H9 (cell line): ENCODE data around the gene GATA2. TPM values are rescaled to one million over a fixed set of nuclear protein-coding genes. Genes with fewer than 3 reads are reported as not detected.

Source experiments
- DNase-seq: peaks from one replicate; pipeline ENCODE4 v3.0.0-alpha.2; 2017
- H2AFZ ChIP-seq: one replicate; pipeline ENCODE4 v1.6.1; 2013; ENCODE audit warnings: mild to moderate bottlenecking, low read length, control low read depth, moderate library complexity
- H2AK5ac ChIP-seq: 2 replicates; pipeline ENCODE4 v1.6.1; 2013; ENCODE audit warnings: low read length, control low read depth, mixed read lengths; ENCODE audit not compliant: insufficient read length
- H2BK120ac ChIP-seq: one replicate; pipeline ENCODE4 v1.6.1; 2013; ENCODE audit warnings: low read depth, mild to moderate bottlenecking, low read length, control low read depth, inconsistent platforms; ENCODE audit not compliant: poor library complexity, severe bottlenecking
- H2BK12ac ChIP-seq: 2 replicates; pipeline ENCODE4 v1.6.1; 2013; ENCODE audit warnings: low read length, control low read depth, mixed read lengths, low read depth; ENCODE audit not compliant: insufficient read length
- H2BK15ac ChIP-seq: 2 replicates; pipeline ENCODE4 v1.6.1; 2013; ENCODE audit warnings: low read depth, low read length, control low read depth
- H2BK20ac ChIP-seq: one replicate; pipeline ENCODE4 v1.6.1; 2013; ENCODE audit warnings: low read depth, mild to moderate bottlenecking, low read length, control low read depth, inconsistent platforms; ENCODE audit not compliant: poor library complexity, severe bottlenecking
- H2BK5ac ChIP-seq: 2 replicates; pipeline ENCODE4 v1.6.1; 2013; ENCODE audit warnings: low read length, control low read depth, mixed read lengths; ENCODE audit not compliant: insufficient read length
- H3K14ac ChIP-seq: 2 replicates; pipeline ENCODE4 v1.6.1; 2013; ENCODE audit warnings: low read length, control low read depth; ENCODE audit not compliant: insufficient read depth
- H3K18ac ChIP-seq: 2 replicates; pipeline ENCODE4 v1.6.1; 2013; ENCODE audit warnings: low read depth, mild to moderate bottlenecking, mixed read lengths, low read length, control low read depth; ENCODE audit not compliant: insufficient read length
- H3K23ac ChIP-seq: 2 replicates; pipeline ENCODE4 v1.6.1; 2013; ENCODE audit warnings: low read length, control low read depth, mixed read lengths, low read depth; ENCODE audit not compliant: insufficient read length
- H3K23me2 ChIP-seq: 2 replicates; pipeline ENCODE4 v1.6.1; 2013; ENCODE audit warnings: low read depth, mild to moderate bottlenecking, mixed read lengths, low read length, control low read depth; ENCODE audit not compliant: insufficient read length, poor library complexity, severe bottlenecking
- H3K27ac ChIP-seq: 2 replicates; pipeline ENCODE4 v1.5.1; 2013; ENCODE audit warnings: low read length, control low read depth, mixed read lengths, low read depth; ENCODE audit not compliant: insufficient read length
- H3K27me3 ChIP-seq: 2 replicates; pipeline ENCODE4 v1.6.1; 2013; ENCODE audit warnings: low read length, control low read depth, inconsistent platforms; ENCODE audit not compliant: insufficient read depth
- H3K4ac ChIP-seq: 2 replicates; pipeline ENCODE4 v1.6.1; 2013; ENCODE audit warnings: low read depth, mild to moderate bottlenecking, control low read depth, inconsistent platforms, low read length, moderate library complexity
- H3K4me1 ChIP-seq: 2 replicates; pipeline ENCODE4 v1.6.1; 2013; ENCODE audit warnings: low read length, control low read depth, inconsistent platforms; ENCODE audit not compliant: insufficient read depth
- H3K4me2 ChIP-seq: 2 replicates; pipeline ENCODE4 v1.6.1; 2013; ENCODE audit warnings: low read length, control low read depth, mixed read lengths; ENCODE audit not compliant: insufficient read length, insufficient read depth
- H3K56ac ChIP-seq: 2 replicates; pipeline ENCODE4 v1.6.1; 2013; ENCODE audit warnings: low read depth, mild to moderate bottlenecking, mixed read lengths, low read length, control low read depth; ENCODE audit not compliant: insufficient read length
- H3K79me1 ChIP-seq: 2 replicates; pipeline ENCODE4 v1.6.1; 2013; ENCODE audit warnings: low read depth, mild to moderate bottlenecking, moderate library complexity, low read length, control low read depth, inconsistent platforms; ENCODE audit not compliant: insufficient read depth, poor library complexity, severe bottlenecking
- H3K79me2 ChIP-seq: 2 replicates; pipeline ENCODE4 v1.6.1; 2013; ENCODE audit warnings: low read length, control low read depth, inconsistent platforms; ENCODE audit not compliant: insufficient read depth
- H3K9ac ChIP-seq: 2 replicates; pipeline ENCODE4 v1.6.1; 2013; ENCODE audit warnings: low read length, control low read depth, mixed read lengths; ENCODE audit not compliant: insufficient read length; ENCODE audit errors: extremely low read depth
- H3K9me3 ChIP-seq: one replicate; pipeline ENCODE4 v1.6.1; 2013; ENCODE audit warnings: low read depth, low read length, inconsistent platforms; ENCODE audit not compliant: control insufficient read depth
- H3T11ph ChIP-seq: one replicate; pipeline ENCODE4 v1.6.1; 2013; ENCODE audit warnings: mild to moderate bottlenecking, low read length, control low read depth, inconsistent platforms
- H4K20me1 ChIP-seq: one replicate; pipeline ENCODE4 v1.6.1; 2013; ENCODE audit not compliant: control insufficient read depth, insufficient read length, insufficient read depth
- H4K5ac ChIP-seq: 2 replicates; pipeline ENCODE4 v1.6.1; 2013; ENCODE audit warnings: low read depth, mild to moderate bottlenecking, mixed read lengths, low read length, control low read depth; ENCODE audit not compliant: insufficient read length
- H4K8ac ChIP-seq: replicated peaks from 2 replicates; pipeline ENCODE4 v1.6.1; 2013; ENCODE audit warnings: low read length, control low read depth, mixed read lengths, low read depth; ENCODE audit not compliant: insufficient read length
- H4K91ac ChIP-seq: 2 replicates; pipeline ENCODE4 v1.6.1; 2013; ENCODE audit warnings: low read depth, mild to moderate bottlenecking, moderate library complexity, mixed read lengths, low read length, control low read depth; ENCODE audit not compliant: insufficient read length
- H3K27ac Mint-ChIP-seq, 3 experiments: 2 replicates in 2 of 3; 3 replicates in 1 of 3; pipeline ENCODE4 v1.8.0; 2020 to 2021; ENCODE audit warnings: mixed read lengths in 3 of 3, mild to moderate bottlenecking in 1 of 3, moderate library complexity in 1 of 3
- H3K27me3 Mint-ChIP-seq: 2 replicates; pipeline ENCODE4 v1.8.0; 2021; ENCODE audit warnings: low read depth, mild to moderate bottlenecking, moderate library complexity, mixed read lengths
- H3K36me3 Mint-ChIP-seq, 3 experiments: 2 replicates in 2 of 3; 3 replicates in 1 of 3; pipeline ENCODE4 v1.8.0; 2020 to 2021; ENCODE audit warnings: low read depth in 3 of 3, mixed read lengths in 3 of 3; ENCODE audit not compliant: insufficient read depth in 1 of 3
- H3K4me1 Mint-ChIP-seq, 2 experiments: 2 replicates each; pipeline ENCODE4 v1.8.0; 2020; ENCODE audit warnings: mixed read lengths in 2 of 2
- H3K4me3 Mint-ChIP-seq, 2 experiments: 2 replicates in 1 of 2; 3 replicates in 1 of 2; pipeline ENCODE4 v1.8.0; 2020 to 2021; ENCODE audit warnings: mild to moderate bottlenecking in 2 of 2, mixed read lengths in 2 of 2, moderate library complexity in 1 of 2
- H3K9me3 Mint-ChIP-seq, 2 experiments: 2 replicates in 1 of 2; 3 replicates in 1 of 2; pipeline ENCODE4 v1.8.0; 2020; ENCODE audit warnings: mild to moderate bottlenecking in 2 of 2, mixed read lengths in 2 of 2, moderate library complexity in 1 of 2
- WGBS: extraction: QIAGEN DNeasy Blood & Tissue Kit; methylation state at CpG from one replicate; pipeline ENCODE4 v1.1.7; 2013; ENCODE audit warnings: missing lambda C conversion rate, low lambda C conversion rate, mixed read lengths; ENCODE audit not compliant: insufficient read length; ENCODE audit errors: extremely low coverage; 5-methylcytosine and 5-hydroxymethylcytosine counted together
- total RNA-seq: library from RNA; stranded (reverse); gene quantifications from 2 replicates; pipeline ENCODE4 v1.2.1, GENCODE V29; 2021
- TF ChIP-seq, protein P1 (sequence below): fragments of 200-600 bp; sonication (generic); conservative IDR thresholded peaks from 3 replicates; pipeline ENCODE4 v1.8.0; 2021; ENCODE audit warnings: antibody characterized with exemption, mild to moderate bottlenecking

The GATA2 gene
- total RNA-seq, 1 experiment from 2014 or later = 1.9 TPM

DNA sequence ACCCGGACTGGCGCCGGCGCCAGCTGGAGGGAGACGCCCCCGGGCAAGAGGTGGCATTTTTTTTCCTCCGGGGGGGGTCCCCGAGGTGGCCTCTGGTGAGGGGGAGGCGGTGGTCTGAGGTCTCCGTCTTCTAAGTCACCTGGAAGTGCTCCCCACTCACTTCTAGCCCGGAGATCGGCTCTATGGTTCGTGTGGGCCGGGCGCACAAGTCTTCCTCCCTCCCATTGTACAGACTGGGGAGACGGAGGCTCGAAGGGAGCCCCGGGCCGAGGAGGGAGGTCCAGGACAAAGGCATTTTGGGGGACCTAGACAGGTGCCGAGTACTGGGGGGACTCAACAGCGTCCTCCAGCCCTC, 4.4 kb downstream of the GATA2 start:
- Mint-ChIP-seq H3K4me3 (peak overlapping the region; percentile 27 to 76), H3K27me3 (peaks cover 99% of the 10 kb centered on the region), H3K36me3 (no peaks in the 10 kb centered on the region), H3K4me1 (peaks cover 44 to 64% of the 10 kb centered on the region in 2 experiments), H3K27ac (no peak overlapping the region), H3K9me3 (peaks cover 2 to 3% of the 10 kb centered on the region in 2 experiments; a peak in 2 of 5 replicates)
- Histone ChIP-seq H3K14ac (no peak overlapping the region), H3K4me1 (peaks cover 2% of the 10 kb centered on the region; the same call in 1 of the 2 replicates), H3K23ac (no peak overlapping the region), H2AFZ (no peak overlapping the region), H3K56ac (no peak overlapping the region), H4K91ac (no peak overlapping the region), H2BK15ac (no peak overlapping the region), H2BK20ac (no peak overlapping the region), H2BK5ac (no peak overlapping the region), H4K8ac (no peak overlapping the region), H3K79me2 (no peaks in the 10 kb centered on the region), H3K23me2 (peaks cover 24% of the 10 kb centered on the region), H3K9ac (no peak overlapping the region), H3T11ph (no peak overlapping the region), H4K20me1 (peaks cover 10% of the 10 kb centered on the region), H3K18ac (no peak overlapping the region), H3K4me2 (peak overlapping the region; percentile 84), H2BK12ac (no peak overlapping the region), H3K9me3 (no peaks in the 10 kb centered on the region), H3K4ac (no peak overlapping the region), H3K27ac (no peak overlapping the region), H4K5ac (no peak overlapping the region), H2BK120ac (no peak overlapping the region), H3K27me3 (peaks cover 87% of the 10 kb centered on the region), H2AK5ac (no peak overlapping the region), H3K79me1 (no peaks in the 10 kb centered on the region)
- TF ChIP-seq, protein P1, sequence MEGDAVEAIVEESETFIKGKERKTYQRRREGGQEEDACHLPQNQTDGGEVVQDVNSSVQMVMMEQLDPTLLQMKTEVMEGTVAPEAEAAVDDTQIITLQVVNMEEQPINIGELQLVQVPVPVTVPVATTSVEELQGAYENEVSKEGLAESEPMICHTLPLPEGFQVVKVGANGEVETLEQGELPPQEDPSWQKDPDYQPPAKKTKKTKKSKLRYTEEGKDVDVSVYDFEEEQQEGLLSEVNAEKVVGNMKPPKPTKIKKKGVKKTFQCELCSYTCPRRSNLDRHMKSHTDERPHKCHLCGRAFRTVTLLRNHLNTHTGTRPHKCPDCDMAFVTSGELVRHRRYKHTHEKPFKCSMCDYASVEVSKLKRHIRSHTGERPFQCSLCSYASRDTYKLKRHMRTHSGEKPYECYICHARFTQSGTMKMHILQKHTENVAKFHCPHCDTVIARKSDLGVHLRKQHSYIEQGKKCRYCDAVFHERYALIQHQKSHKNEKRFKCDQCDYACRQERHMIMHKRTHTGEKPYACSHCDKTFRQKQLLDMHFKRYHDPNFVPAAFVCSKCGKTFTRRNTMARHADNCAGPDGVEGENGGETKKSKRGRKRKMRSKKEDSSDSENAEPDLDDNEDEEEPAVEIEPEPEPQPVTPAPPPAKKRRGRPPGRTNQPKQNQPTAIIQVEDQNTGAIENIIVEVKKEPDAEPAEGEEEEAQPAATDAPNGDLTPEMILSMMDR = no peak
- WGBS = no CpG with 5 or more reads among the region's 21 CpGs
- DNase-seq = no peak
